Measurements from ENCODE around the gene FAM50B. TPM values are rescaled to one million over a fixed set of nuclear protein-coding genes. Genes with fewer than 3 reads are reported as not detected.

FAM50B gene
- total and polyA plus RNA-seq, 2 of the 13 experiments (the other 11 are each of a cell fraction or from before 2014, with no cell fraction given): 0.05 TPM; not detected in 1

DNA sequence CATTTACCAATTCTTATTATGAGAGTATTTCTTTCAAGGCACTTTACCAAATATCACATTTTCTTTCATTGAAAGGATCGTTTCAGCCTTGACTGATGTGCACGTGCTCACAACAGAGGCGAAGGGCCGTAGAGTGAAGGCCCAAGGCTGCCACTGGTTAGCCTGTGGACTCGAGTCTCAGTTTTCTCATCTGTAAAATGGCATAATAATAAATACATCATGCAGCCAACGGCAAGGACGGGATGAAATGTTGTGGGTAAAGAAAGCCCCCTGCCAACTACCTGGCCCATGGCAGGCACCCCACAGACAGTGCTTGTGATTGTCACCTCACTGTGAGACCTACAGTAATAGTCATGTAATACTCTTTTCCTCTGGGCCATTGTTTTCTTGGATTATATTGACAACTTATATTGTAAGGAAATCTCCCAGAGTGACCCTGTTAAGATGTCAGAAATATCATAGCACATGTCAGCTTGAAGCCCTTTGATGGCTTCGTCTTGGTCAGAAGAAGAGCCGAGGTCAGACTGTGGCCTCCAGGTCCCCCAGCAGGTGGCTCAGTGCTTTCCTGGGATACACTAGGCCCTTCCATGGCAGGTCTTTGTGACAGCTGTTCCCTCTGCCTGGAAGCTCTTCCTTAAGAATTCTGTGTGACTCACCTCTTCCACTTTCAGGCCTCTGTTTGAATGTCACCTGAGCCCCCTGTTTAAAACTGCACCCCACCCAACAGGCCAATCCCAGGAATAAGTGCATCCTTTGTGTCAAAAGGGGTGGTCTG, 36.3 kb downstream of the FAM50B start (continued):
- TF ChIP-seq NCOR1 (IDR thresholded peaks at IDR 0.05; ENCODE audit: borderline replicate concordance, low read length) (no peak), HMG20B (CRISPR knock-in tag; conservative IDR thresholded peaks at IDR 0.05) (no peak), CBX2 (IDR thresholded peaks at IDR 0.05; ENCODE audit: low read depth, low read length) (no peak), CBX2 (CRISPR knock-in tag; IDR thresholded peaks at IDR 0.05; ENCODE audit: low read depth) (no peak), FOXJ3 (CRISPR knock-in tag; IDR thresholded peaks at IDR 0.05; ENCODE audit: borderline replicate concordance) (no peak), IKZF1 (IDR thresholded peaks at IDR 0.05) (no peak), ZBTB7B (CRISPR knock-in tag; IDR thresholded peaks at IDR 0.05) (no peak), MAFG (CRISPR knock-in tag; IDR thresholded peaks at IDR 0.05) (no peak), ZFP82 (CRISPR knock-in tag; IDR thresholded peaks at IDR 0.05; ENCODE audit: borderline replicate concordance) (no peak), REL (CRISPR knock-in tag; conservative IDR thresholded peaks at IDR 0.05) (no peak), FOSL2 (CRISPR knock-in tag; IDR thresholded peaks at IDR 0.05) (peak; percentile 53), GPN1 (CRISPR knock-in tag; IDR thresholded peaks at IDR 0.05; ENCODE audit: borderline replicate concordance) (no peak), CBFB (CRISPR knock-in tag; IDR thresholded peaks at IDR 0.05) (no peak)
- TF ChIP-seq, protein P1, sequence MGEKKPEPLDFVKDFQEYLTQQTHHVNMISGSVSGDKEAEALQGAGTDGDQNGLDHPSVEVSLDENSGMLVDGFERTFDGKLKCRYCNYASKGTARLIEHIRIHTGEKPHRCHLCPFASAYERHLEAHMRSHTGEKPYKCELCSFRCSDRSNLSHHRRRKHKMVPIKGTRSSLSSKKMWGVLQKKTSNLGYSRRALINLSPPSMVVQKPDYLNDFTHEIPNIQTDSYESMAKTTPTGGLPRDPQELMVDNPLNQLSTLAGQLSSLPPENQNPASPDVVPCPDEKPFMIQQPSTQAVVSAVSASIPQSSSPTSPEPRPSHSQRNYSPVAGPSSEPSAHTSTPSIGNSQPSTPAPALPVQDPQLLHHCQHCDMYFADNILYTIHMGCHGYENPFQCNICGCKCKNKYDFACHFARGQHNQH (CRISPR knock-in tag; IDR thresholded peaks at IDR 0.05): no peak
- TF ChIP-seq, protein P2, sequence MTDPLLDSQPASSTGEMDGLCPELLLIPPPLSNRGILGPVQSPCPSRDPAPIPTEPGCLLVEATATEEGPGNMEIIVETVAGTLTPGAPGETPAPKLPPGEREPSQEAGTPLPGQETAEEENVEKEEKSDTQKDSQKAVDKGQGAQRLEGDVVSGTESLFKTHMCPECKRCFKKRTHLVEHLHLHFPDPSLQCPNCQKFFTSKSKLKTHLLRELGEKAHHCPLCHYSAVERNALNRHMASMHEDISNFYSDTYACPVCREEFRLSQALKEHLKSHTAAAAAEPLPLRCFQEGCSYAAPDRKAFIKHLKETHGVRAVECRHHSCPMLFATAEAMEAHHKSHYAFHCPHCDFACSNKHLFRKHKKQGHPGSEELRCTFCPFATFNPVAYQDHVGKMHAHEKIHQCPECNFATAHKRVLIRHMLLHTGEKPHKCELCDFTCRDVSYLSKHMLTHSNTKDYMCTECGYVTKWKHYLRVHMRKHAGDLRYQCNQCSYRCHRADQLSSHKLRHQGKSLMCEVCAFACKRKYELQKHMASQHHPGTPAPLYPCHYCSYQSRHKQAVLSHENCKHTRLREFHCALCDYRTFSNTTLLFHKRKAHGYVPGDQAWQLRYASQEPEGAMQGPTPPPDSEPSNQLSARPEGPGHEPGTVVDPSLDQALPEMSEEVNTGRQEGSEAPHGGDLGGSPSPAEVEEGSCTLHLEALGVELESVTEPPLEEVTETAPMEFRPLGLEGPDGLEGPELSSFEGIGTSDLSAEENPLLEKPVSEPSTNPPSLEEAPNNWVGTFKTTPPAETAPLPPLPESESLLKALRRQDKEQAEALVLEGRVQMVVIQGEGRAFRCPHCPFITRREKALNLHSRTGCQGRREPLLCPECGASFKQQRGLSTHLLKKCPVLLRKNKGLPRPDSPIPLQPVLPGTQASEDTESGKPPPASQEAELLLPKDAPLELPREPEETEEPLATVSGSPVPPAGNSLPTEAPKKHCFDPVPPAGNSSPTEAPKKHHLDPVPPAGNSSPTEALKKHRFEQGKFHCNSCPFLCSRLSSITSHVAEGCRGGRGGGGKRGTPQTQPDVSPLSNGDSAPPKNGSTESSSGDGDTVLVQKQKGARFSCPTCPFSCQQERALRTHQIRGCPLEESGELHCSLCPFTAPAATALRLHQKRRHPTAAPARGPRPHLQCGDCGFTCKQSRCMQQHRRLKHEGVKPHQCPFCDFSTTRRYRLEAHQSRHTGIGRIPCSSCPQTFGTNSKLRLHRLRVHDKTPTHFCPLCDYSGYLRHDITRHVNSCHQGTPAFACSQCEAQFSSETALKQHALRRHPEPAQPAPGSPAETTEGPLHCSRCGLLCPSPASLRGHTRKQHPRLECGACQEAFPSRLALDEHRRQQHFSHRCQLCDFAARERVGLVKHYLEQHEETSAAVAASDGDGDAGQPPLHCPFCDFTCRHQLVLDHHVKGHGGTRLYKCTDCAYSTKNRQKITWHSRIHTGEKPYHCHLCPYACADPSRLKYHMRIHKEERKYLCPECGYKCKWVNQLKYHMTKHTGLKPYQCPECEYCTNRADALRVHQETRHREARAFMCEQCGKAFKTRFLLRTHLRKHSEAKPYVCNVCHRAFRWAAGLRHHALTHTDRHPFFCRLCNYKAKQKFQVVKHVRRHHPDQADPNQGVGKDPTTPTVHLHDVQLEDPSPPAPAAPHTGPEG (CRISPR knock-in tag; IDR thresholded peaks at IDR 0.05): 0 out of 2 replicates have a peak, but pooled peaks have one; percentile 29
- TF ChIP-seq, protein P3, sequence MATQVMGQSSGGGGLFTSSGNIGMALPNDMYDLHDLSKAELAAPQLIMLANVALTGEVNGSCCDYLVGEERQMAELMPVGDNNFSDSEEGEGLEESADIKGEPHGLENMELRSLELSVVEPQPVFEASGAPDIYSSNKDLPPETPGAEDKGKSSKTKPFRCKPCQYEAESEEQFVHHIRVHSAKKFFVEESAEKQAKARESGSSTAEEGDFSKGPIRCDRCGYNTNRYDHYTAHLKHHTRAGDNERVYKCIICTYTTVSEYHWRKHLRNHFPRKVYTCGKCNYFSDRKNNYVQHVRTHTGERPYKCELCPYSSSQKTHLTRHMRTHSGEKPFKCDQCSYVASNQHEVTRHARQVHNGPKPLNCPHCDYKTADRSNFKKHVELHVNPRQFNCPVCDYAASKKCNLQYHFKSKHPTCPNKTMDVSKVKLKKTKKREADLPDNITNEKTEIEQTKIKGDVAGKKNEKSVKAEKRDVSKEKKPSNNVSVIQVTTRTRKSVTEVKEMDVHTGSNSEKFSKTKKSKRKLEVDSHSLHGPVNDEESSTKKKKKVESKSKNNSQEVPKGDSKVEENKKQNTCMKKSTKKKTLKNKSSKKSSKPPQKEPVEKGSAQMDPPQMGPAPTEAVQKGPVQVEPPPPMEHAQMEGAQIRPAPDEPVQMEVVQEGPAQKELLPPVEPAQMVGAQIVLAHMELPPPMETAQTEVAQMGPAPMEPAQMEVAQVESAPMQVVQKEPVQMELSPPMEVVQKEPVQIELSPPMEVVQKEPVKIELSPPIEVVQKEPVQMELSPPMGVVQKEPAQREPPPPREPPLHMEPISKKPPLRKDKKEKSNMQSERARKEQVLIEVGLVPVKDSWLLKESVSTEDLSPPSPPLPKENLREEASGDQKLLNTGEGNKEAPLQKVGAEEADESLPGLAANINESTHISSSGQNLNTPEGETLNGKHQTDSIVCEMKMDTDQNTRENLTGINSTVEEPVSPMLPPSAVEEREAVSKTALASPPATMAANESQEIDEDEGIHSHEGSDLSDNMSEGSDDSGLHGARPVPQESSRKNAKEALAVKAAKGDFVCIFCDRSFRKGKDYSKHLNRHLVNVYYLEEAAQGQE (IDR thresholded peaks at IDR 0.05; ENCODE audit: borderline replicate concordance in 1 of 2, low read depth in 1 of 2, low read length in 2 of 2): no peak
- TF ChIP-seq, protein P4, sequence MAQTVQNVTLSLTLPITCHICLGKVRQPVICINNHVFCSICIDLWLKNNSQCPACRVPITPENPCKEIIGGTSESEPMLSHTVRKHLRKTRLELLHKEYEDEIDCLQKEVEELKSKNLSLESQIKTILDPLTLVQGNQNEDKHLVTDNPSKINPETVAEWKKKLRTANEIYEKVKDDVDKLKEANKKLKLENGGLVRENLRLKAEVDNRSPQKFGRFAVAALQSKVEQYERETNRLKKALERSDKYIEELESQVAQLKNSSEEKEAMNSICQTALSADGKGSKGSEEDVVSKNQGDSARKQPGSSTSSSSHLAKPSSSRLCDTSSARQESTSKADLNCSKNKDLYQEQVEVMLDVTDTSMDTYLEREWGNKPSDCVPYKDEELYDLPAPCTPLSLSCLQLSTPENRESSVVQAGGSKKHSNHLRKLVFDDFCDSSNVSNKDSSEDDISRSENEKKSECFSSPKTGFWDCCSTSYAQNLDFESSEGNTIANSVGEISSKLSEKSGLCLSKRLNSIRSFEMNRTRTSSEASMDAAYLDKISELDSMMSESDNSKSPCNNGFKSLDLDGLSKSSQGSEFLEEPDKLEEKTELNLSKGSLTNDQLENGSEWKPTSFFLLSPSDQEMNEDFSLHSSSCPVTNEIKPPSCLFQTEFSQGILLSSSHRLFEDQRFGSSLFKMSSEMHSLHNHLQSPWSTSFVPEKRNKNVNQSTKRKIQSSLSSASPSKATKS (CRISPR knock-in tag; IDR thresholded peaks at IDR 0.05): no peak

Data from HepG2 (cell line).